ENCODE results near the gene TNFSF9. TPM values are rescaled to one million over a fixed set of nuclear protein-coding genes. Genes with fewer than 3 reads are reported as not detected.

TNFSF9 gene
- total RNA-seq, 1 donor: 16.6 TPM

DNA sequence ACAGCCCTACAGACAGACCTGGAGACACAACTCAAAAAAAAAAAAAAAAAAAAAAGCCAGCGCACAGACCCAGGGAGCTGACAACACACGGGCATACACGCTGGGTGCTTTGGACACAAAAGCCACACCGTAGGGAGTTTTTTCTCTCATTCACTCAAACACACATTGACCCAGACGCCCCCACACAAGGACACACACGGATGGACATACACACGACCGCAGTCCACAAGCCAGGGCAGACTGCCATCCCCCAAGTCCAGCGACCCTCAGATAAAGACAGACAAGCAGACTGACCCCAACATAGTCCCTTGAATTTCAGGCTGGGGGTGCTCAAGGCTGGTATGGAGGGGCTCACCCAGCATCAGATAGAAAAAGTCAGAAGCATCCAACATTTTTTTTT lies 16.7 kb upstream of the TNFSF9 start:
- no peak overlapping the region for H3K4me3 ChIP-seq (ENCODE audit: insufficient read depth, low read length)
- no peaks in the 10 kb centered on the region for H3K36me3 ChIP-seq (ENCODE audit: insufficient read depth, low read length)
- peak; percentile 4 for DNase-seq (ENCODE audit: insufficient read length, low spot score, missing footprints)
- H3K4me2 ChIP-seq (ENCODE audit: insufficient read depth, low read length): no peak overlapping the region
- H4K20me1 ChIP-seq (ENCODE audit: insufficient read depth, low read length): no peaks in the 10 kb centered on the region
- H3K27ac ChIP-seq (ENCODE audit: low read depth, low read length): no peak overlapping the region
- TF ChIP-seq CTCF (IDR thresholded peaks at IDR 0.05; ENCODE audit: extremely low read depth, low read depth, low read length): no peak
- H2AFZ ChIP-seq (ENCODE audit: low read length): no peak overlapping the region
- no peaks in the 10 kb centered on the region for H3K79me2 ChIP-seq (ENCODE audit: insufficient read depth, low read length)
- H3K27me3 ChIP-seq (ENCODE audit: insufficient read depth, low read length): peaks cover 6% of the 10 kb centered on the region
- no peaks in the 10 kb centered on the region for H3K9me3 ChIP-seq (ENCODE audit: low read depth, low read length)
- peaks cover under 1% of the 10 kb centered on the region for H3K4me1 ChIP-seq (ENCODE audit: insufficient read depth, low read length)

GRCh38 chr19:6514926-6515544 lies 15.8 kb upstream of the TNFSF9 start:
- Histone ChIP-seq H3K4me1 (ENCODE audit: insufficient read depth, low read length) (peaks cover 5% of the 10 kb centered on the region), H3K79me2 (ENCODE audit: insufficient read depth, low read length) (no peaks in the 10 kb centered on the region), H3K4me2 (ENCODE audit: insufficient read depth, low read length) (no peak overlapping the region), H4K20me1 (ENCODE audit: insufficient read depth, low read length) (no peaks in the 10 kb centered on the region), H2AFZ (ENCODE audit: low read length) (no peak overlapping the region), H3K27me3 (ENCODE audit: insufficient read depth, low read length) (peaks cover 6% of the 10 kb centered on the region), H3K36me3 (ENCODE audit: insufficient read depth, low read length) (no peaks in the 10 kb centered on the region), H3K4me3 (ENCODE audit: insufficient read depth, low read length) (no peak overlapping the region), H3K27ac (ENCODE audit: low read depth, low read length) (no peak overlapping the region), H3K9me3 (ENCODE audit: low read depth, low read length) (no peaks in the 10 kb centered on the region)
- peak; percentile 54 for DNase-seq (ENCODE audit: insufficient read length, low spot score, missing footprints)
- TF ChIP-seq CTCF (IDR thresholded peaks at IDR 0.05; ENCODE audit: extremely low read depth, low read depth, low read length): no peak

GRCh38 chr19:6516018-6516658 lies 14.7 kb upstream of the TNFSF9 start:
- Histone ChIP-seq H4K20me1 (ENCODE audit: insufficient read depth, low read length) (no peaks in the 10 kb centered on the region), H3K4me3 (ENCODE audit: insufficient read depth, low read length) (peak overlapping the region; percentile 84), H3K4me1 (ENCODE audit: insufficient read depth, low read length) (peaks cover 5% of the 10 kb centered on the region), H3K79me2 (ENCODE audit: insufficient read depth, low read length) (no peaks in the 10 kb centered on the region), H2AFZ (ENCODE audit: low read length) (peak overlapping the region; percentile 97), H3K9me3 (ENCODE audit: low read depth, low read length) (no peaks in the 10 kb centered on the region), H3K27me3 (ENCODE audit: insufficient read depth, low read length) (peaks cover 6% of the 10 kb centered on the region), H3K36me3 (ENCODE audit: insufficient read depth, low read length) (no peaks in the 10 kb centered on the region), H3K27ac (ENCODE audit: low read depth, low read length) (peak overlapping the region; percentile 51), H3K4me2 (ENCODE audit: insufficient read depth, low read length) (peak overlapping the region; percentile 93)
- peak; percentile 98 for DNase-seq (ENCODE audit: insufficient read length, low spot score, missing footprints)
- no peak for TF ChIP-seq CTCF (IDR thresholded peaks at IDR 0.05; ENCODE audit: extremely low read depth, low read depth, low read length)

GRCh38 chr19:6516659-6517291 lies 14.1 kb upstream of the TNFSF9 start:
- DNase-seq (ENCODE audit: insufficient read length, low spot score, missing footprints): peak; percentile 98
- peak overlapping the region; percentile 84 for H3K4me3 ChIP-seq (ENCODE audit: insufficient read depth, low read length)
- no peaks in the 10 kb centered on the region for H3K79me2 ChIP-seq (ENCODE audit: insufficient read depth, low read length)
- peak overlapping the region; percentile 93 for H3K4me2 ChIP-seq (ENCODE audit: insufficient read depth, low read length)
- H4K20me1 ChIP-seq (ENCODE audit: insufficient read depth, low read length): no peaks in the 10 kb centered on the region
- H3K4me1 ChIP-seq (ENCODE audit: insufficient read depth, low read length): peaks cover 5% of the 10 kb centered on the region
- peak overlapping the region; percentile 51 for H3K27ac ChIP-seq (ENCODE audit: low read depth, low read length)
- peaks cover 6% of the 10 kb centered on the region for H3K27me3 ChIP-seq (ENCODE audit: insufficient read depth, low read length)
- H2AFZ ChIP-seq (ENCODE audit: low read length): peak overlapping the region; percentile 97
- no peaks in the 10 kb centered on the region for H3K36me3 ChIP-seq (ENCODE audit: insufficient read depth, low read length)
- no peaks in the 10 kb centered on the region for H3K9me3 ChIP-seq (ENCODE audit: low read depth, low read length)
- TF ChIP-seq CTCF (IDR thresholded peaks at IDR 0.05; ENCODE audit: extremely low read depth, low read depth, low read length): peak; percentile 96
